Prostate gland (tissue), 2 donors: ENCODE results near the gene ARHGEF26. TPM values are rescaled to one million over a fixed set of nuclear protein-coding genes. Genes with fewer than 3 reads are reported as not detected.

Experiments
- DNase-seq: peaks from one replicate; pipeline ENCODE4 v3.0.0-alpha.2; 2019; ENCODE audit warnings: low spot score
- H3K27ac ChIP-seq, 2 donors: fragments of 200-600 bp; sonication (generic); 2 replicates each; pipeline ENCODE4 v1.5.1; 2017 to 2019
- H3K27me3 ChIP-seq: fragments of 200-600 bp; sonication (generic); replicated peaks from 2 replicates; pipeline ENCODE4 v1.5.1; 2019; ENCODE audit not compliant: insufficient read depth
- H3K36me3 ChIP-seq, 2 donors: fragments of 200-600 bp; sonication (generic); 1 replicate in 1 of 2; 2 replicates in 1 of 2; pipeline versions ENCODE4 v1.5.1 to v1.8.1; 2017 to 2019
- H3K4me1 ChIP-seq: fragments of 200-600 bp; sonication (generic); replicated peaks from 2 replicates; pipeline ENCODE4 v1.5.1; 2019
- H3K4me3 ChIP-seq, 2 donors: fragments of 200-600 bp; sonication (generic); 2 replicates each; pipeline ENCODE4 v1.5.1; 2017 to 2019
- H3K9me3 ChIP-seq: fragments of 200-600 bp; sonication (generic); 2 replicates; pipeline ENCODE4 v1.5.1; 2017
- POLR2A ChIP-seq: fragments of 450-650 bp; IDR thresholded peaks from one replicate; pipeline ENCODE4 v1.6.1; 2016; ENCODE audit warnings: antibody characterized with exemption, mild to moderate bottlenecking
- POLR2AphosphoS5 ChIP-seq: sonication (generic); formaldehyde crosslinking; IDR thresholded peaks from one replicate; pipeline ENCODE4 v1.6.1; 2017; ENCODE audit warnings: antibody characterized with exemption
- WGBS: methylation state at CpG from one replicate; pipeline ENCODE4 v1.1.5; 2018; 5-methylcytosine and 5-hydroxymethylcytosine counted together
- intact Hi-C: fragments of 100-400 bp; cut with DNase I; formaldehyde crosslinking; loops from one replicate; pipeline ENCODE4 v1.14.2; 2022
- total RNA-seq, 2 donors: library from RNA; depleted of rRNA; stranded (reverse); fragments of >200 nt; gene quantifications; one replicate each; pipeline ENCODE4 v1.1.0, GENCODE V29; 2016
- TF ChIP-seq, protein P1 (sequence below), 4 experiments: fragments of 200-600 bp in 2 of 4; fragments of 450-650 bp in 2 of 4; sonication (generic) in 2 of 4; IDR thresholded peaks; 1 replicate in 3 of 4; 2 replicates in 1 of 4; pipeline ENCODE4 v1.5.1; 2016 to 2019; ENCODE audit warnings: antibody characterized with exemption in 4 of 4, mild to moderate bottlenecking in 2 of 4, moderate library complexity in 2 of 4

ARHGEF26 gene
- total RNA-seq, 2 donors from 2014 or later, result 15.4 to 26.8 TPM

DNA sequence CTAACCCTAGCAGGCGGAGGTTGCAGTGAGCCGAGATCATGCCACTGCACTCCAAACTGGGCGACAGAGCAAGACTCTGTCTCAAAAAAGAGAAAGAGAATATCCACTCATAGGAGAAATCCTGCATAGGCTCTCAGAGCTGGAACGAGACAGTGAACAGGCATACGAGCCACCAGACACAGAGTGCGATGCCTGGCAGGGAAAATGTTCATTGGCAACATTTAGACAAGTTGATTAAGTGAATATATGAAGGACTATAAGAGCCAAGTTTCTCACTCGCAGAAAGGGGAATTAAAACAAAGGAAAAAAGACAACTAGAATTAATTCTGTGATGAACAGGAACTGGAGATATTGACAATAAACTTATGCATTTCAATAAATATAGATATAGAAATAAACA lies 27.1 kb upstream of the ARHGEF26 start:
- no peak for DNase-seq
- intact Hi-C loops, result no loop called here
- H3K27ac ChIP-seq, result no peak overlapping the region
- WGBS, result 94% methylated on average over 7 of the region's 7 CpGs
- TF ChIP-seq POLR2AphosphoS5 (no peak), POLR2A (no peak)
- TF ChIP-seq, protein P1, sequence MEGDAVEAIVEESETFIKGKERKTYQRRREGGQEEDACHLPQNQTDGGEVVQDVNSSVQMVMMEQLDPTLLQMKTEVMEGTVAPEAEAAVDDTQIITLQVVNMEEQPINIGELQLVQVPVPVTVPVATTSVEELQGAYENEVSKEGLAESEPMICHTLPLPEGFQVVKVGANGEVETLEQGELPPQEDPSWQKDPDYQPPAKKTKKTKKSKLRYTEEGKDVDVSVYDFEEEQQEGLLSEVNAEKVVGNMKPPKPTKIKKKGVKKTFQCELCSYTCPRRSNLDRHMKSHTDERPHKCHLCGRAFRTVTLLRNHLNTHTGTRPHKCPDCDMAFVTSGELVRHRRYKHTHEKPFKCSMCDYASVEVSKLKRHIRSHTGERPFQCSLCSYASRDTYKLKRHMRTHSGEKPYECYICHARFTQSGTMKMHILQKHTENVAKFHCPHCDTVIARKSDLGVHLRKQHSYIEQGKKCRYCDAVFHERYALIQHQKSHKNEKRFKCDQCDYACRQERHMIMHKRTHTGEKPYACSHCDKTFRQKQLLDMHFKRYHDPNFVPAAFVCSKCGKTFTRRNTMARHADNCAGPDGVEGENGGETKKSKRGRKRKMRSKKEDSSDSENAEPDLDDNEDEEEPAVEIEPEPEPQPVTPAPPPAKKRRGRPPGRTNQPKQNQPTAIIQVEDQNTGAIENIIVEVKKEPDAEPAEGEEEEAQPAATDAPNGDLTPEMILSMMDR (IDR thresholded peaks at IDR 0.05), result no peak
- H3K27me3 ChIP-seq, result no peaks in the 10 kb centered on the region
- no peaks in the 10 kb centered on the region for H3K9me3 ChIP-seq
- H3K4me3 ChIP-seq, result no peak overlapping the region
- no peaks in the 10 kb centered on the region for H3K36me3 ChIP-seq
- peaks cover 3% of the 10 kb centered on the region for H3K4me1 ChIP-seq

DNA sequence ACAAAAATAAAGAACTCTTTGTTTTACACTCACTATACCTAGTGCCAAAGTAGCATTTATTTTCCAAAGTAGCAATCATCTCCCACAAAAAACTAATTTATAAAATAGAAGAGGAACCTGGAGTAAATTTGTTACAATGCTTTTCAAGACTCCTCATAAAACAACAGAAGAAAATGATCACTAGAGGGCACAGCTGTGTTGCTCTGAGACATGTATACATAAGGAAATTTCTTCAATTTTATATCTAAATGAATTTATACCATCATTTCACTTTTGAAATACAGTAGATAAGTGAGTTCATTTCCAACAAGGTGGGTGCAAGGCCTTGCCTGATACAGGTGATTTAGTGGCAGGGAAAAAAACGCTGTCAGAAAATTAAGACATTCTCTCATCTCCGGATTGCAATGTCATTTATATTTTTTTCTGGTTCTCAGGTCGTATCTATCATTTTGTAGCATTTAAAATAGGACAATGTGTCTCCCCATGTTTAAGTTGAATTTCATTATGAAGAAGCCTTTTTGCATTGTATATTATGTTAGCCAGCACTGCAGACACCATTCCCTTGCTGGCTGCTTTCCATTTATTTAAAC lies 25.3 kb upstream of the ARHGEF26 start:
- TF ChIP-seq, protein P1 (IDR thresholded peaks at IDR 0.05), result peak; percentile 18 to 60 (median 44)
- no peak for TF ChIP-seq POLR2A
- no peak for TF ChIP-seq POLR2AphosphoS5
- Histone ChIP-seq H3K27ac (no peak overlapping the region), H3K4me1 (no peaks in the 10 kb centered on the region), H3K4me3 (no peak overlapping the region), H3K36me3 (no peaks in the 10 kb centered on the region), H3K9me3 (no peaks in the 10 kb centered on the region), H3K27me3 (no peaks in the 10 kb centered on the region)
- 69% methylated on average over 3 of the region's 3 CpGs for WGBS
- DNase-seq, result no peak
- intact Hi-C loops, result loop anchor here (5.0 kb wide), 1 partner anchor 156 kb away; no protein-coding TSS in a partner anchor

DNA sequence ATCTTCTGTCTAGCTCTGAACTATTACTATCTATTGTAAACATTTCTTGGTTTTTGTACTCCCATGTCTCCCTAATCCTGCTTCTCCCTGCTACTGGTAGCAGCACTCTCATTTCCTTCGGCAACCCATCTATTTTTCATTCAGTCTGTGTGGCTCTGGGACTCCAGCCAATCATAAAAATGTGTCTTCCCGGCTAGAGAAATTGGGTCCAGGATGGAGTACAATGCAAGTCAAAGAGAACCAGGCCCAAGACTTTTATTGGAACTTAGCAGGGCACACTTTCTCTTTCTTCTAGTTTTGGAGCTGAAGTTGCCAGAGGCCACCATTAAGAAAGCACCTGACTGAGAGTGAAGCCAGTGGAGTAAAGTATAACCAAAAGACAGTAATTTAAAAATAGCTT lies 22.8 kb upstream of the ARHGEF26 start:
- DNase-seq, result no peak
- Histone ChIP-seq H3K4me1 (no peaks in the 10 kb centered on the region), H3K36me3 (no peaks in the 10 kb centered on the region), H3K4me3 (no peak overlapping the region), H3K27ac (no peak overlapping the region), H3K27me3 (no peaks in the 10 kb centered on the region), H3K9me3 (no peaks in the 10 kb centered on the region)
- WGBS, result 23% methylated on average over 2 of the region's 2 CpGs
- intact Hi-C loops, result loop anchor here (5.0 kb wide), 1 partner anchor 154 kb away; no protein-coding TSS in a partner anchor
- TF ChIP-seq, protein P1 (IDR thresholded peaks at IDR 0.05), result no peak
- TF ChIP-seq POLR2A, result no peak

DNA sequence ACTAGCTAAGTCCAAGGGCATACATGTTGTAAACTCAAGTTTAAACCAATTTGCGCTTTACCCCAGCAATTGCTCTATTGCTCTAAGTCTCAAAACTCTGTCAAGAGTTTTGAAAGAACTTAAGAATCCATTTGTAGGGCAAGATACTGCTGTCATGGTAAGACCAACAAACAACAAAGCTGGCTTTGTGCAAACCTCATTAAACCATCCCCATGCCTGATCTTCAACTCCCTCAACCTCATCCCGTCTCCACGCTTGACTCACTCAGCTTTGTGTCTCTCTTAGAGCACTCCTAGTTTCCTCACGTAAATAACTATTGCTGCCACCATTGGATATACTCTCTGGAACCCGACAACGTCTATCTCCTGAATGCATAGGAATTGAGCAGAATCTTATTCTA lies 20.6 kb upstream of the ARHGEF26 start:
- intact Hi-C loops, result no loop called here
- Histone ChIP-seq H3K4me3 (no peak overlapping the region), H3K36me3 (no peaks in the 10 kb centered on the region), H3K4me1 (no peaks in the 10 kb centered on the region), H3K9me3 (no peaks in the 10 kb centered on the region), H3K27me3 (no peaks in the 10 kb centered on the region), H3K27ac (no peak overlapping the region)
- no peak for DNase-seq
- no peak for TF ChIP-seq POLR2AphosphoS5
- TF ChIP-seq, protein P1 (IDR thresholded peaks at IDR 0.05), result no peak
- no peak for TF ChIP-seq POLR2A
- 95% methylated on average over 6 of the region's 6 CpGs for WGBS

DNA sequence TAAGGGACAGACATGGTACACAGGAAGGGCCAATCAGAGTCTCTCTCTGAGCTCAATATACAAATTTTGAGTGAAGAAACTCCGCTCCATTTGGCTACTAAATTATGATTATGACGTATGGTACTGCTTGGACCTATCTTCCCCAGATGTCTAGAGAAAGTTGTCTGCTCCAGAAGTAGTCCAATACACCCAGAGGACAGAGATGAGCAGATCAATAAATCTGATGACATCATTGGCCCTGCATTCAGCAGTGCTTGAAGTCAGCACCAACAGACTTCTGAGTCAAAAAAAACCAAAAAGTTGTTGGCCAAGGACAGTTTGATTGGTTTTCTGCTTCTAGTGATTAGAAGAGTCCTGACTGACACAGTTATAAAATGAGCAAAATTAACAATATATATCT lies 19.9 kb upstream of the ARHGEF26 start:
- H3K4me1 ChIP-seq, result no peaks in the 10 kb centered on the region
- H3K27me3 ChIP-seq, result no peaks in the 10 kb centered on the region
- H3K36me3 ChIP-seq, result no peaks in the 10 kb centered on the region
- no peak overlapping the region for H3K4me3 ChIP-seq
- TF ChIP-seq POLR2A (no peak), POLR2AphosphoS5 (no peak)
- TF ChIP-seq, protein P1 (IDR thresholded peaks at IDR 0.05), result no peak
- 92% methylated on average over 2 of the region's 2 CpGs for WGBS
- no peaks in the 10 kb centered on the region for H3K9me3 ChIP-seq
- H3K27ac ChIP-seq, result no peak overlapping the region
- intact Hi-C loops, result no loop called here
- no peak for DNase-seq
